G401.6 (cell line): ENCODE measurements around the gene BCKDHA.
"Not testable (repeated sequence)": the region's sequence is repeated elsewhere in the genome, so short reads cannot be mapped to it uniquely, and the experiment has no call there.

Source experiments
- FAIRE-seq: peaks from 2 replicates; lab custom pipeline; 2012; peaks lifted over from hg19 to GRCh38; lab: Jason Lieb, UNC

BCKDHA gene

GRCh38 chr19:41407271-41407670 is 9.7 kb downstream of the BCKDHA start:
- FAIRE-seq: no peak

- FAIRE-seq: no peak
Measured at GRCh38 chr19:41408256-41408655, 10.6 kb downstream of the BCKDHA start.

DNA sequence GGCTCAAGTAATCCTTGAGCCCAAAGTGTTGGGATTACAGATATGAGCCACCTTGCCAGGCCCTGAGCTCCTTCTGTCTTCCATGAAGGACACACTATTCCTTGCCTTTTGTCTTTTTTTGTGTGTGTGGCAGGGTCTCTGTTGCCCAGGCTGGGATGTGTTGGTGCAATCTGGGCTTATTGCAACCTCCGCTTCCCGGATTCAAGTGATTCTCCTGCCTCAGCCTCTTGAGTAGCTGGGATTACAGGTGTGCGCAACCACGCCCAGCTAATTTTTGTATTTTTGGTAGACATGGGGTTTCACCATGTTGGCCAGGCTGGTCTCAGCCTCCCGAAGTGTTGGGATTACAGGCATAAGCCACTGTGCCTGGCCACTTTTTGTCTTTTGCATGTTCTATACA is 11.2 kb downstream of the BCKDHA start:
- not testable (repeated sequence) for FAIRE-seq

DNA sequence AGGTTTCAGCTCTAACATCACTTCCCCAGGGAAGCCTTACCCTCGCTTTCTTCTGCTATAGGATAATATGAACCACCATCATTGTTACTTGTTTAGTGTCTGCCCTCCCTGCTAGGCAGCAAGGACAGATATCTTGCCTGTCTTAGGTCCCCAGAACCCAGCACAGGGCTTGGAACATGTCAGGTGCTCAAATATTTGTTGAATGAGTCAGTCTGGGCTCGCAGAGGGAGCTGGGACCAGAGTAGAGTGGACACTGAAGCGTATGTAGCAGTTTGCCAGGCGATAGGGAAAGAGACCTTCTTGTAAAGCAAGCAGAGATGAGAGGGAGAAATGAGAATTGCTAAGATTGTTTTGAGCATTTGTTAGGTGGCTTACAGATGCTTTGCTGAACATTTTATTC is 11.7 kb downstream of the BCKDHA start:
- FAIRE-seq: no peak

DNA sequence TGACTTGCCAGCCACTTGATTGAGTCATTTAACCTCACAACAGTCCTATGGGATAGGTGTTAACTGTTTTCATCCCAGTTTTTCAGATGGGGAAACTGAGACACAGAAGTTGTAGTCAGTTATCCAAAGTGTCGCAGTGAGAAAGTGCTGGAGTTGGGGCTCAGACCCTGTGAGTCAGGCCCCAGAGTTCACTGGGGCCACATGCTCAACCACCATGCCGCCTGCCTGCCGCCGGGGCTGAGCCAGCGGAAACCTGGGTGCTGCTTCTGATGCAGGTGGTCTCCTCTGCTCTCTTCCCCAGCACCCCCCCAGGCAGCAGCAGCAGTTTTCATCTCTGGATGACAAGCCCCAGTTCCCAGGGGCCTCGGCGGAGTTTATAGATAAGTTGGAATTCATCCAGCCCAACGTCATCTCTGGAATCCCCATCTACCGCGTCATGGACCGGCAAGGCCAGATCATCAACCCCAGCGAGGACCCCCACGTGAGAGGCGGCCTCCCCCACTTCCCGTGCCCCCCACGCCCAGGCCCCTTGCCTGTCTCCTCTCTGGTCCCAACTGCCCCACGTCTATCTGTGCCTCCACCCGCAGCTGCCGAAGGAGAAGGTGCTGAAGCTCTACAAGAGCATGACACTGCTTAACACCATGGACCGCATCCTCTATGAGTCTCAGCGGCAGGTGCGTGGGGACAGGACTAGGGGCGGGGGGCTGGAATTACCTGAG is 12.9 kb downstream of the BCKDHA start:
- no peak for FAIRE-seq

DNA sequence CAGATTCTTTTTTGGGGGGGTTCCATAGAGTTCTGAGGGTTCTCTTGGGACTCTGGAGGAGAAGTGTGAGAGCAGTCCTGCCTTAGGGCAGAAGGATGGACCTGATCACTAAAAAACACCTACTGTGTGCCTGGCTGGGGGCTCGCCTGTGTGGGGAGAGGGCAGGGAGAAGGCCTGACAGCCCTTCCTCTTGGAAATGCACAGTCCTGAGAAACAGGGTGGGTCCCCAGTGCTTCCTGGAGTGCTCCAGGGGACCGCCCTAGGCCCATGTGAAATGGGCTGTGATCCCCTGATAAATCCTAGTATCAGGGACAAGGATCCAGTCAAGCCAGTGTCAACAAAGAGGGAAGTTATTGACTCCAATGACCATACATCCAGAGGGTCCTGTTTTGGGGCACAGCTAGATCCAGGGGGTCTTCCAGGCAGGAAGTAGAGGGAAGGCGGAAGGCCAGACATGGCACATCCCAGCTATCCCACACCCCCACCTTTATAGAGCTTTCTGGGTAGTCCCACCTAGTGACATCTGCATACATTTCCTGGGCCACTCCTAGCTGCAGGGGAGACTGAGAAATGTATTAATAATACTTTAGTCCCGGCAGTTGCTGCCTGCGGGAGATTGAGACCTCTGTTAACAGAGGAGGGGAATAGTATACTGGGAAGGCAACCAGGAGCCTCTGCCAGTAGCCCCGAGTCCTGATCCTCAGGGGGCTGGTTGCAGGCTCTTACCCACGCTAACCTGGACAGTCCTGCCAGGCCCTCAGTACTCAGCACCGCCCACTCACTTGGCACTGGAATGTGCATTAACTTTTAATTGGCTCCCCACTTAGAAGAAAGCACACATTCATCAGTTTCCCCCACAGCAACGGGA is 13.7 kb downstream of the BCKDHA start:
- FAIRE-seq: no peak

DNA sequence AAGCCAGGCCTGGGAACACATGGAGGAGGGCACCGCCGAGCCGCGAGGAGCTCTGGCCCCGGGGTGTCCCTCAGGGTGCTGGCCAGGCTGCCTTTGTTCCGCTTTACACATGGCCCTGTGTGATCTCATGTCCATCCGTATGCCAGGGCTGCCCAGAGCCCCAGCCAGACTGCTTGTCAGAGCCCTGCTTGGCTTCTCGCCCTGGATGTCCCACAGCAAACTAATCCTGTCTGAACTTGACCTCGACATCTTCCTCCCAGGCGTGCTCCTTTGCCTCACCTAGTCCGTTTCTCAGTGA is 14.3 kb downstream of the BCKDHA start:
- FAIRE-seq: no peak

DNA sequence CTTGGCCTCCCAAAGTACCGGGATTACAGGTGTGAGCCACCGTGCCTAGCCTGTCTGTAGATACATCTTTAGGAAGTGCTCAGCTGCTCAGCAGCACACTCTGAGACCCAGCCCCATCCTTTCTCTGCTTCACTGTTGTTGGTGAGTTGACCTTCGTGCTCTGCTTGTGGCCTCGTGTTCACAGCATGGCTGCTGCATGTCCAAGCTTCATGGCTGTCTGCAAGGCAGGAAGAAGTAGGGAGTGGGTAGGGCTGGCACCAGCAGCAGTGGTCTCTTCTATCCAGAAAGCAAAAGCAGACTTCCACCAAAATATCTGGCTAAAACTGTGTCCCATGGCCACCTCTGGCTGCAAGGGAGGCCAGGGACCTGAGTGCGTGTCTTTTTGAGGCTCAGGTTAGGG is 15.3 kb downstream of the BCKDHA start:
- no peak for FAIRE-seq

- FAIRE-seq: no peak
Measured at GRCh38 chr19:41413947-41414346, 16.3 kb downstream of the BCKDHA start.

GRCh38 chr19:41414461-41414860 is 16.8 kb downstream of the BCKDHA start:
- FAIRE-seq: no peak

DNA sequence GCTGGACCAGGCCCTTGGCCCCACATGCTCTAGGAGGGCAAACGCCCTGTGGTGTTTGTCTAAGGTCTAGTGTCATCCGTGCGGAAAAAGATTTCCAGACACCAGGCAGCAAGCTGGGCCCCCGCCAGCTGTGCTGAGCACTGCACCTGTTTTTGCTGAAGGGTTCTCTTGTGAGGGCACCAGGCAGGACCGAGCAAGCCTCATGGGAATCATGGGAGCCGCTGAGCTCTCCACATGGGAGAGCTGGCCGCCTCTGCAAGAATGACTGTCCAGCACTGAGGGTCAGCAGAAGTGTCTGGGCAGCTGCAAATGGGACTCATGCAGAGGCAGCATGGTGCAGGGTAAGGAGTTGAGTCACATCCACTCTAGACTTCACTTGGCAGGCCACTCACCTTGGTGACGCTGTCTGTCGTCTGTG is 17.5 kb downstream of the BCKDHA start:
- FAIRE-seq: no peak

DNA sequence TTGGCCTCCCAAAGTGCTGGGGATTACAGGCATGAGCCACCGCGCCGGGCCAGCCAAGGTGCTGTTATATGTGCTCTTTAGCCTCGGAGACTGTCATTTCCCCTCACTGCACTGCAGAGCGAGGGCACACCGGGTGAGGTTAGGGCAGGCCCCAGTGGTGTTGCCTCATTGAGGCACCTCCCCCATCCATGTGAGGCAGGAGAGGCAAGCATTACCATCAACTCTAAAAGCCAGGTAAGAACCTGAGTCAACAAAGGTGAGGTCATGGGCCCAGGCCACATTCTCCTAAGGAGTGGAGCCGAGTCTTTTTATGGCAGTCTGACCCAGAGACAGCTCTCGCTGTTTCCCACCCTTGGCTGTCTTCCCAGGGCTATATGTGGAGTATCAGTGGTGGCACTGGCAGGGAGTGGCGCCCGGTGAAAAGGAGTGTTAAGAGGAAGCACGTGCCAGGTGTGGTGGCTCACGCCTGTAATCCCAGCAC is 18.6 kb downstream of the BCKDHA start:
- FAIRE-seq: no peak

DNA sequence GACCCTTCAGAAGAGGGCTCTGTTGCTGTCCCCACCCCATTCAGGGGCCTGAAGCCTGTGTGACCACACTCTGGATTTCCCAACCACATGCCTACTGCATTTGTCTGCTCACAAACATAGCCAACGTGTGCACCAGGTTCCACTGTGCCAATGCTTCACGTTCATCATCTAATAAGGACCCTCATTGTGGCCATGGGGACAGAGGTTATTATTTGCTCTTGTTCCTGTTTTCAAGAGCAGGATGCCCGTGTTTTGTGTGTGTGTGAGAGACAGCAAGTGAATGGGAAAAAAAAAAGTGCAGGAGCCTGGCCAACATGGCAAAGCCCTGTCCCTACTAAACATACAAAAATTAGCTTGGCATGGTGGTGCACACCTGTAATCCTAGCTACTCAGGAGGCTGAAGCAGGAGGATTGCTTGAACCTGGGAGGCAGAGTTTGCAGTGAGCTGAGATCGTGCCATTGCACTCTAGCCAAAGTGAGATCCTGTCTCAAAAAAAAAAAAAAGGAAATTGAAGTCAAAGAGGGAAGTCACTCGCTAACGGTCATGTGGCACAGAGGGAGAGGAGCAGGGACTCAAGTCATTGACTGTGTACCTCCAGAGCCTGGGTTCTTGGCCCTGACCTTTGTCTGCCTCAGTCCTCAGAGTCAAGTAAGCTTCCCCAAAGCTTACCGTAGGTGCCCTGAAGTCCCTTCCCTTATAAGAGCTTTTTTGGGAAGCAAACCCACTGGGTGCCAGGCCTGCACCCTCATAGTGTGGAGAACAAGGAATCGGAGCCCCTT is 22.7 kb downstream of the BCKDHA start:
- no peak for FAIRE-seq

DNA sequence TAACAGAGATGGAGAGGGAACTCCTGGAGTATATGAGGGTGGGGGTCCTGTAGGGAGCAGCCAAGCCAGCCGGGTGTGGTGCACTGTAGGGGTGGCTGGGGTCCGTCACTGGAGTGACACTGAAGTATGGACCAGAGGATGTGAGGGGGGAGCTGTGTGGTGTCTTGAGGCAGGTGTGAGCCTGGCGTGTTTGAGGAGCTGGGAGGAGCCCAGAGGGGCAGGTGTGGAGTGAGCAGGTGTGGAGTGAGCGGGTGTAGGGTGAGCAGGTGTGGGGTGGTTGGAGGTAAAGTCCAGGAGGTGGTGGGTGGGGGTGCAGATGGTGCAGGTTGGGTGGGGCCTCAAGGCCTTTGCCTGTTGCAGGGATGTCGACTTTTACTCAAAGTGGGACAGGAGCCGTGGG is 23.7 kb downstream of the BCKDHA start:
- no peak for FAIRE-seq

- FAIRE-seq: no peak
Measured at GRCh38 chr19:41421973-41422372, 24.4 kb downstream of the BCKDHA start.

DNA sequence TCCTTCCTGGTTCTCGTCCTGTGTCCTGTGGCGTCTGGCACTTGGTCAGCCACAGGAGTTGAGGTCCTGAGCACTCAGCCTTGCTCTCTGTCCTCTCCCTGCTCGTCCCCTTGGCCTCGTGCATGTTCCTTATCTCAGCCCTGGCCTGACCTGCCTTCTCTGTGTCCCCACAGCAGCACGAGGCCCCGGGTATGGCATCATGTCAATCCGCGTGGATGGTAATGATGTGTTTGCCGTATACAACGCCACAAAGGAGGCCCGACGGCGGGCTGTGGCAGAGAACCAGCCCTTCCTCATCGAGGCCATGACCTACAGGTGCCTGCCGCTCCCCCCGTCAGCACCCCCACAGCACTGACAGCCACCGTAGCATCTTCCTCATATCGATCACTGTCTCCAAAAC is 24.8 kb downstream of the BCKDHA start:
- FAIRE-seq: no peak

DNA sequence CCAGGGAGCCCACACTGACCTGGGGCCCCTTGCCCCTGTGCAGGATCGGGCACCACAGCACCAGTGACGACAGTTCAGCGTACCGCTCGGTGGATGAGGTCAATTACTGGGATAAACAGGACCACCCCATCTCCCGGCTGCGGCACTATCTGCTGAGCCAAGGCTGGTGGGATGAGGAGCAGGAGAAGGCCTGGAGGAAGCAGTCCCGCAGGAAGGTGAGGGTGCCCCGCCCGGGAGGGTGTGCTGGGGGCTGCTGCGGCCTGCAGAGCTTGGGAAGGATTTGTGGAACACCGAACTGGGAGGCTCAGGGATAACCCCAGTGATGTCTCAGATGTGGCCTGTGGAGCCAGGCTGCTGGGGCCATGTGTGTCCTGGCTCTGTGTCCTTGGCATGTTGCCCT is 25.3 kb downstream of the BCKDHA start:
- FAIRE-seq: no peak

DNA sequence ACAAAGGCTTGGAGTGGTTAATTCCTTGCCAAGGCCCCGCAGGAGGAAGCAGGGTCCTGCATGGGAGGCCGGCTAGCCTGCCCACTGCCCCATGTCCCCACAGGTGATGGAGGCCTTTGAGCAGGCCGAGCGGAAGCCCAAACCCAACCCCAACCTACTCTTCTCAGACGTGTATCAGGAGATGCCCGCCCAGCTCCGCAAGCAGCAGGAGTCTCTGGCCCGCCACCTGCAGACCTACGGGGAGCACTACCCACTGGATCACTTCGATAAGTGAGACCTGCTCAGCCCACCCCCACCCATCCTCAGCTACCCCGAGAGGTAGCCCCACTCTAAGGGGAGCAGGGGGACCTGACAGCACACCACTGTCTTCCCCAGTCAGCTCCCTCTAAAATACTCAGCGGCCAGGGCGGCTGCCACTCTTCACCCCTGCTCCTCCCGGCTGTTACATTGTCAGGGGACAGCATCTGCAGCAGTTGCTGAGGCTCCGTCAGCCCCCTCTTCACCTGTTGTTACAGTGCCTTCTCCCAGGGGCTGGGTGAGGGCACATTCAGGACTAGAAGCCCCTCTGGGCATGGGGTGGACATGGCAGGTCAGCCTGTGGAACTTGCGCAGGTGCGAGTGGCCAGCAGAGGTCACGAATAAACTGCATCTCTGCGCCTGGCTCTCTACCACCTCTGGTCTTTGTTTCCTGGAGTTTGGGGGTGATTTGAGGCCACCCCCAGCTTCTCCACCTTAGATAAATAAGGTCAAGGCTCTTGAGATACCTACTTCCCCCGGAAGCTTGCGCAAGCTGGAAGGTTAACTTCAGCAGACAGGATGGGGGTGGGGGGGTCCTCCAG is 26.9 kb downstream of the BCKDHA start:
- no peak for FAIRE-seq

- no peak for FAIRE-seq
Measured at GRCh38 chr19:41425174-41426115, 27.8 kb downstream of the BCKDHA start.

DNA sequence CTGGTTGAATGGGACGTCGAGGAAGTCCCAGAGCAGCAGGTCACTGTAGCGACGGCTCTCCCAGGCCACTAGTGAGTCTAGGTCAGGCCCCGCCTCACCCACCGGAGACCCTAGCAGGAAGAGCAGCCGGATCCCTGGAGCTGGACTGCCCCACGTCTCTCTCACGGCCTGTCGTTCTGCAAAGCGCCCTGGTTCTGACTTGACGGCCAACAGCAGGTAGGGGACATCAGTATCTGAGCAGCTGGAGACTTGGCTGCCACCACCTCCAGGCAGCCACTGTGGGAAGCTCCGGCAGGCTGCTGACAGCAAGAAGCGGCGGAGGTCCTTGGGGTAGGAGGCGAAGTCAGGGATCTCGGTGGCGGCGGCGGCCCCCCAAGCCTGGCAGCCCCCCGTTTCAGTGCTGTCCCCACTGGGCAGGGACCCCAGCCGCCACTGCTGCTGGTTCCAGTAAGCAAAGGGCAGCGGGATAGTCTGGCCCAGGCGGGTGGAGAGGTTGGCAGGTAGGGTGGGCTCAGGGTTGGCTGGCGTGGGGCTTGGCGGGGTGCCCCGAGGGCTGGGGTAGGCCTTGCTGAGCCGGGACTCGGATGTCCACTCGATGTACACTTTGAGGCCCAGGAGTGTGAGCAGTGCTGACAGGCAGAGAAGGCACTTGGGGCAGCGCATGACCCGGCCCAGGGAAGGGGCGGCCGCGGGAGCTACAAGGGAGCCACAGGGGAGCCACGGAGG is 28.7 kb downstream of the BCKDHA start:
- FAIRE-seq: no peak
